ENCODE data around the gene SKAP1.
A peak's percentile ranks its signal among the peaks of the same experiment; 100 is the strongest.

SKAP1 gene

GRCh38 chr17:48134912-48135480 is 295.0 kb downstream of the SKAP1 start:
- DNase-seq, result no peak

DNA sequence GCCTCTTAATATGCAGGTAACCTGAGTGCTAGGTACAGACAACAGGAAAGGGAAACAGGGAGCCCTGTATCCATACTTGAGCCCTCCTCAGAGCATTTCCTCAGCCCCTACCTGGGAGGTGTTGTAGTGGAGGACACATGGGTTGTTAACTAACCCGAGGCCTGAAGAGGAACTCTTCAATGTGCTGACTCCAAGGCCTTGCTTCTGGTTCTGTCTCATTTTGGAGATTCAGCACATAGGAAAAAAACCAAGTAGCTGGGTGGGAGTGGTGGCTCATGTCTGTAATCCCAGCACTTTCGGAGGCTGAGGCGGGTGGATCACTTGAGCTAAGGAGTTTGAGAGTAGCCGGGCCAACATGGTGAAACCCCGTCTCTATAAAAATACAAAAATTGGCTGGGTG is 297.6 kb downstream of the SKAP1 start:
- no peak for DNase-seq

- peak; percentile 63 for DNase-seq
Measured at GRCh38 chr17:48131216-48131824, 298.7 kb downstream of the SKAP1 start.

DNA sequence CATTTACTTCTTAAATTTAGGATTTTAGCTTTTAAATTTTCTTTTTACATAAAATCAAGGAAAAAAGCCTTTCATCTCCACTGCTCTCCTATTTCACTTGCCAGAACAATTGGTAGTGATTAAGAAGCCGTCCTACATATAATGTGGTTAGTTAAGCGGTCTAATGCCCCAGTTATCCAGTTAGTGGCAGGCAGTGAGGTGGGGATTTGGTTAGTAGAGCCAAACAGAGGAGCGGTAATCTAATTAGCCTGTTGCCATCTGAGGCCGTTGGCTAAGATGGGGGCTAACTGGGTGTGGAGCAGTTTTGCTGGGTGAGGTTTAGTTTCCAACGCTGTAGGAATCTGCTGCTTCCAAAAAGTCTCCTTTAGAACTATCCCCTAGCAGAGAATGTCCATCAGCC is 300.0 kb downstream of the SKAP1 start:
- DNase-seq, result no peak

DNA sequence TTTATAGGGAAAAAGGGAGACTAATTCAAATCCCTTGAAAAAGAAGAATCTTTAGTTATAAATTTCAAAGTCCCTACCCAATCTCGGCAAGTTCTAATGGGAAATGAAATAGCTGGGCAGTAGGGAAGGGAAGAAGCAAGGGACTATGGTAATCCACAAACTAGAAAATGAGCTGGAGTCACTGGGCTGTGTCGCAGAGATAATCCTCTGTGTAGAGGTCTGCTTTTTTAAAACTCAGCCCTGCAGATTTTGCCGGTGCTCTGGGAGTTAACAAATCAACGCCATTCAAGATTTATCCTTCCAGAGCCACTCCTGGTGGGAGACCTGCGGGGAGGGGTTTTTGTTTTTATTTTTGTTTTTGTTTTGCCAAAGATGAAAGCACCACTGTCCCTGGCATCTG is 301.6 kb downstream of the SKAP1 start:
- no peak for DNase-seq

DNA sequence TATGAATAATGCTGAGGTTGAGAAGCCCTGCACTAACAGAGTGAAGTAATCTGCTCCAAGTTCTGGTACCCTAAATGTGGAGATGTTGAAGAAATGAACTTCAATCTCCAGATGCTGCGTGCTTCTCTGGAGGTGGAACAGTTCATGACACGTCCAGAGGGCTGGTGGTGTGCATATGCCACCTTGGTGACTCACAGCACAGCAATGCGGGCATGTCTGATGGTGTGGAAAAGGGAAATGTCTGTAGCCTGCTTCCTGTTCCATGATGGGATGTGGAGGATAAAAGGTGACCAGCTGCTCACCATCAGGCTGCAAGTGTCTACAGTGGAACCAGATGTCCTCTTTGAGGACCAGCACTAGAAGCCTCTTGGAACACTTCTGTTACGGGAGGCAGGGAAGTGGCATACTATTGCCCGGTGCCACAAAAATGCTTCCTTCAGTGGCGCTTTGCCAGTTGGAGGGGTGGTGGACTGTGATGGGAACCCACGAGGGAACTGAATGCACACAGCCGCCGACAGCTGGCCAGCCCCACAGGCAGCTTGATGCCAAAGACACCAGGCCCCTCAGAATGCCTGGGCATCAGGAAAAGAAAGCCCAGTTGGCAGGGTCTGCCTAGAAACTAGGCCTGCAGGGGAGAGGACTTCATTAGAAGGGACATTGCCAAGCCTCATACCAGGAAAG is 302.5 kb downstream of the SKAP1 start:
- DNase-seq, result no peak

- DNase-seq, result no peak
Measured at GRCh38 chr17:48126532-48126850, 303.5 kb downstream of the SKAP1 start.

DNA sequence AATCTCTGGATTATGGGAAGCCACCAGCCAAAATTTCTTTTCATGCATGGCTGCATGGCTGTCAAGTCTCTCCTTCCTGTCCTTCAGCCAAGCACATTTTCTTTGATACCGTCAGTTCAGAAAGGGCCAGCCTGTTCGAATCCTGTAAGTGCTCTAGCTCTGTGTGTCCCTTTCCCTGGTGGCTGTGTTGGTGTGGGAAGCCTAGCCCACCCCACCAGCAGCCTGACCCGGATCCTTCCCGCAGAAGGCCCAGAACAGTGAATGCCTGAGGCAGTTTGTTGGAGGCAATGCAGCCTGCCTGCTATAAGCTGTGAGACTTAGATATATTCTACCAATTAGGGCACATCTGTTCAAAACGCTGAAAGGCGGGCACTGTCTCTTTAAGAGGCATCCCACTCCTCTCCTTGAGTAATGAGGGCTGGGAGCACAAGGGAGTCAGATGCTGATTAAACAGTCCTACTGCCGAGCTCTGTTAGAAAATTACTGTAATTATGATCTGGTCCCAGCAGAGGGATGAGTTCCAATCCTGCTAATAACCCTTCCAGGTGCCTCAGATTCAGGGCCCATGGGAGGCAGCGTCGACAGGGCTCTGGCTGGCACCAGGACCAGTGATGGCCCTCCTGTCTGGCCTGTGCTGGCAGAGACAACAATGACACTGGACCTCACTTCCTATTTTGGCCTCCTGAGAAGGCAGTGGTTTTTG is 304.0 kb downstream of the SKAP1 start:
- DNase-seq, result no peak

DNA sequence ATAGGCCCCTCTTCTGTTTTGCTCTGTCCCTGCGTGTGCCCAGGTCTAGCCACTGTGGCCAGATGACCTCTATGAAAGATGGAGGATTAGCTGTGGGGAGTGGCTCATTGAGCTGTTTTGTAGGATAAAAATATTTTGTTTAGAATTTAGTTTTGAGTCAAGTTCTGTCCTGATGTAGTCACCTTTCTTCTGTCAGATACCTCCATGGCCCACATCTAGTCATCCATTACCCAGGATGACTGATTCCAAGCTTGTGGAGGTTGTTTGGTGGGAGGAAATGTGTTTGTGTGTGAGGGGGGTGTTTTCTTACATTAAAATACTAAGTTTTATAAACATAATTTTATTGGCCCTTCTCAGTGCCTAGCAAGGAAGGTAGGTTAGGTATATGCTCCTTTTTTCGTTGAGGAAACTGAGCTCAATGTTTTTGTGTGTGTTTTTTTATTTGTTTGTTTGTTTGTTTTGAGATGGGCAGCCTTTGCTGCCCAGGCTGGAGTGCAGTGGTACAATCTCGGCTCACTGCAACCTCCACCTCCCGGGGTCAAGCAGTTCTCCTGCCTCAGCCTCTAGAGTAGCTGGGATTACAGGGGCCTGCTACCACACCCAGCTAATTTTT is 306.1 kb downstream of the SKAP1 start:
- no peak for DNase-seq

DNA sequence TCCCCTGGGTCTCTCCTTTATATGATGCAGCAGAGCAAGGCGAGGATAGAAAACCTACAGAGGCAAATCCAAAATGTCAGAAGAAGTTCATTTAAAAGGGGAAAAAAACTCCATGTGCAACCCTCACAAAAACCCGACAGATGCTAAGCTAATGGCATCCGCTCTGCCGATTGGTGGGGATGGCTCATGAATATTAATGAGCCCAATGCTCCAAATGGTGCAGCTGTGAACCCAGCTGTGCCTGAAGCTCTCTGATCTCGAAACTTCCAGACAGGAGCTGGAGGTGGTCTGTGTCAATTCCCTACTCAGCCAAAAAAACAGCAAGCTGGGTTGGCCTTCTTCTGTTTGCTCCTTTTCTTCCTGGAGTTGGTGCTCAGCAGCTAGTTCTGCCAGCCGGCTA is 306.9 kb downstream of the SKAP1 start:
- no peak for DNase-seq

GRCh38 chr17:48122665-48123045 is 307.4 kb downstream of the SKAP1 start:
- DNase-seq, result no peak

GRCh38 chr17:48121923-48122664 is 307.9 kb downstream of the SKAP1 start:
- DNase-seq, result no peak

GRCh38 chr17:48113201-48113676 is 316.8 kb downstream of the SKAP1 start:
- no peak for DNase-seq

DNA sequence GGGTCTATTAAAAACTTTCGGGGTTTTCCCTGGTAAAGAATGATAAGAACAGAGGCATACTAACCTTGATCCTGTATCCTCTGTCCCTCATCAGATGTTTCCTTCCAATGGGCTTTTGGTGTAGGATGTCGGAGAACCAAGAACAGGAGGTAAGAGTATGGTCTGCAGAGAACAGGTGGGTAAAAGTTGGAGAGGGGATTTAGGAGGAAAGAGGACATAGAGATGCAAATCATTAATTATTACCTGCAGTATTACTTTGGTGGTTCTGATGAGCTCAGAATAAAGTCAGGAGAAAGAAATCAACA is 318.1 kb downstream of the SKAP1 start:
- DNase-seq, result no peak

DNA sequence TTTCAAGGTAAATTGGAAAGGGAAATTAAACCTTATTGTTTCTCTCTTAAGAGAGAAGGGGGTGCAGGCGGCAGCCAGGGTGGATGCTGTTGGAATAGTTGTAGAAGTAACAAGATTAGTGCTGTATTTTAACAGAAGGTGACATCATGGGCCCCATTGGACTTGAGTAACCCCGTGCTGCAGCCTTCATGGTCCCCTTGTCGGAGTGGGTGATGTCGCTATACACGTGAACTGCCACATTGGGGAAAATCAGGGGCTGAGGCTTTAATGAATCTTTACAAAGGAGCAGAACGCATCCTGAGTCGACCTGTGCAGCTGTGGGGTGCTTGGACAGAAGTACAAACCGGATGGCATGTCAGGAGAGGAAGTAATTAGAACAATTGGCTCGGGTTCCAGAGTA is 319.3 kb downstream of the SKAP1 start:
- DNase-seq, result no peak

GRCh38 chr17:48107137-48108055 is 322.6 kb downstream of the SKAP1 start, which contains the start of gene SNX11:
Gene SNX11, plus strand, starts transcription at chr17:48107766. Its CDS starts 4,278 bp downstream, at chr17:48112044.
- DNase-seq, result peak; percentile 63

DNA sequence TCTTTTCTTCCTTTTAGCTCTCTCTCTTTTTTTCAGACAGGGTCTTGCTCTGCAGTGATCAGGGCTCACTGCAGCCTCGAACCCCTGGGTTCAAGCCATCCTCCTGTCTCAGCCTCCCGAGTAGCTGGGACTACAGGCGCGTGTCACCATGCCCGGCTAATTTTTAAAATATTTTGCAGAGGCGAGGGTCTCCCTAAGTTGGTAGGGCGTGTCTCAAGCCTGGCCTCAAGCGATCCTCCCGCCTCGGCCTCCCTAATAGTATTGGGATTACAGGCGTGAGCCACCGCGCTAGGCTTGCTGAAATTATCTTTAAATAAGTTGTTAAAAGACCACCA is 323.2 kb downstream of the SKAP1 start:
- DNase-seq, result no peak

GRCh38 chr17:48104440-48104839 is 325.6 kb downstream of the SKAP1 start:
- no peak for DNase-seq

DNA sequence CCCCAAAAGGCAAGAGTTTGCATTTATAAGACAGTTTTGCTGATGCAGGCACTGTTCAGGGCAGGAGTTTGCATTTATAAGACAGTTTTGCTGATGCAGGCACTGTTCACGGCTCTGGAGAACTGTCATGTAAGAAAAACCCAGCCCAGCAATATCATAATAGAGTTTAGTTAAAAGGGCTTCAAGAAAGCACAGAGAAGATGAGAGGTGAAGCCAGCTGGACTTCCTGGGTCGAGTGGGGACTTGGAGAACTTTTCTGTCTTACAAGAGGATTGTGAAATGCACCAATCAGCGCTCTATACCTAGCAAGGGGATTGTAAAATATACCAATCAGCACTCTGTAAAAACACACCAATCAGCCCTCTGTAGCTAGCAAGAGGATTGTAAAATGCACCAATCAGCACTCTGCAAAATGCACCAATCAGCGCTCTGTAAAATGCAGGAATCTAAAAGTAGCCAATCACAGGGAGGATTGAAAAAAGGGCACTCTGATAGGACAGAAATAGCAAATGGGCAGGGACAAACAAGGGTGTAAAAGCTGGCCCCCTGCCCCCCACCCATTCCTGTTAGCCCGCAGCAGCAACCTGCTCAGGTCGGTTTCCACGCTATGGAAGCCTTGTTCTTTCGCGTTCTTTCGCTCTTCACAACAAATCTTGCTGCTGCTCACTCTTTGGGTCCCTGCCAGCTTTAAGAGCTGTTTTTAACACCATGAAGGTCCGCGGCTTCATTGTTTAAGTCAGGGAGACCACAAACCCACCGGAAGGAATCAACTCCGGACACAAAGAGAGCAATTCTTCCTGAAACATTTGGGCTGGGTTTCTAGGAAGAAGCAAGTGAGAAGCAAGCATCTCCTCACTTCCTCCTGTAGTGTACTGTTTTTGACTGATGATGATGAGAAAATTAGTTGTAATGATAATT is 327.0 kb downstream of the SKAP1 start:
- DNase-seq, result no peak

GRCh38 chr17:48102043-48102750 is 327.8 kb downstream of the SKAP1 start:
- DNase-seq, result no peak

Data from NCI-H2081 treated with DMSO at 0.1 percent for 48 hours (cell line).